ENCODE results near the gene HRH3.

The HRH3 gene

DNA sequence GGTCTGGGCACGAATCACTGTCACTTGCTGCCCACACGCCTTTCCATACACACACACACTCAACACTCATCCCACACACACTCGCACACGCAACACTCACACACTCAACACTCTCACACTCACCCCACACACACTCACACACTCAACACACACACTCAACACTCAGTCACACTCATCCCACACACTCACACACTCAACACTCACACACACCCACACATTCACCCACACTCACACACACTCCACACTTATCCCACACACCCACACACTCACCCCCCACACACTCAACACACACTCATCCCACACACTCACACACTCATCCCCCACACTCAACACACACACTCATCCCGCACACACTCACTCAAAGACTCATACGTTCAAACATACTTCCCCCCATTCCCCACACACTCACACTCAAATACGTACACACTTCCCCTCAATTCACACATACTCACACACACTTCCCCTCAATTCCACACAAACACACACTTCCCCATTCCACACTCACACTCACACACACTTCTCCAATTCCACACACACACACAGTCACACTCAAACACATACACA lies 9.0 kb upstream of the HRH3 start:
- DNase-seq, result no peak

DNA sequence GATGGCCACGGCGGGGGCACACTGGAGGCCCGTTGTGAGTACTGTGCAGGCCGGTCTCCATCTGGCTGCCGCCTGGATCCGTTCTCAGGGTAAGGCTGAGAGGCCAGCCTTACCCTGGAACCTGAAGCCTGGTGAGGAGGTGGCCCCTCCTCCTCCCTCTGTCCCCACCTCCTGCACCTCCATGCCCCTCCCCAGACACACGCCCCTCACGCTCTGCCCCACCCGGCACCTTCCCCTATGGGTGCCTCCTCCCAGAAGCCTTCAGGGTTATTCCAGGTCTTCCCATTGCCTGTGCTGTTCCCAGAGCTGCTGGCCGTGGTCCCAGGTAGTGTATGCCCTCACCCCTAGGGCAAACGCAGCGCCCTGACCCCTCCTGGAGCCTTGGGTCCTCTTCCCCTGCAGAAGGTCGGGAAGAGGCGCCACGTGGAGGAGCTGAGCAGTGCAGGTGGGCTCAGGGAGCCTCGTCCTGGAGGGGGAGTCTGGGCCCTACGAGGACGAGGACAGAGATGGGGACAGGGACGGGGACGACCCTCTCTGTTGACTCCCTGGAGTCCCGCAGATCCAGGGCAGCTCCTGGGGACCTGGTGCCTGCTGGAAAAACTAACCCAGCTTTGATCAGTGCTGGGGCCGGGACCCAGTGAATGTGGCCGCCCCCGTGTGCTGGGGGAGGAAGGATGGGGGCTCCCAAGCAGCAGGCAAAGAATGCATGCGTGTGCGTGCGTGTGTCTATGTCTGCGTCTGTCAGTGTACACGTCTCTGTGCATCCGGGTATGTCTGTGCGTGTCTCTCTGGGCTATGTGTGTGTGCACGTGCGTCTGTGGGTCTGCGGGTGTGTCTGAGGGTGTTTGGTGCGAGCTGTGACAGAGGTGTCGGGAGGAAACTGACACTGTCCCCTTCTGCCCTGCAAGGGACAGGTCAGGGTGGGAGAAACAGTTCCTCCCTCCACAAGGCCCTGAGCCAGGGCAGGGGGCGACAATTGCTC lies 8.2 kb upstream of the HRH3 start:
- DNase-seq, result no peak

DNA sequence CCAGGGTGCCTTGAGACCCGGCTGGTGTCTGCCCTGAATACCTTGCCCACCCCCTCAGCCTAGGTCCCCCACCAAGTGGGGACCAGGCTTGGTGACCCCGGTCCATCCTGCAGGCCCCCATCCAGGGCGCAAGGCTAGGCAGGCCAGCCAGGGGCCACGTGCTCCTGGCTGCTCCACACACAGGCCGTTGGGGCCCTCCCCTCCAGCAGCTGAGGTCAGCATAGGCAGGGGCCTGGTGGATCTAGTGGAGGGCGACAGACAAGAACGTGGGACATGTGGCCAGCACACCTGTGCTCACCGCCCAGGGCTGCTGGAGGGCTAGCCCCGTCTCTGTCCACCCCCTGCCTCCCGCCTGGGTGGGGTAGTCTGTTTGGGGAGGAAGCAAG lies 7.5 kb upstream of the HRH3 start:
- no peak for DNase-seq

DNA sequence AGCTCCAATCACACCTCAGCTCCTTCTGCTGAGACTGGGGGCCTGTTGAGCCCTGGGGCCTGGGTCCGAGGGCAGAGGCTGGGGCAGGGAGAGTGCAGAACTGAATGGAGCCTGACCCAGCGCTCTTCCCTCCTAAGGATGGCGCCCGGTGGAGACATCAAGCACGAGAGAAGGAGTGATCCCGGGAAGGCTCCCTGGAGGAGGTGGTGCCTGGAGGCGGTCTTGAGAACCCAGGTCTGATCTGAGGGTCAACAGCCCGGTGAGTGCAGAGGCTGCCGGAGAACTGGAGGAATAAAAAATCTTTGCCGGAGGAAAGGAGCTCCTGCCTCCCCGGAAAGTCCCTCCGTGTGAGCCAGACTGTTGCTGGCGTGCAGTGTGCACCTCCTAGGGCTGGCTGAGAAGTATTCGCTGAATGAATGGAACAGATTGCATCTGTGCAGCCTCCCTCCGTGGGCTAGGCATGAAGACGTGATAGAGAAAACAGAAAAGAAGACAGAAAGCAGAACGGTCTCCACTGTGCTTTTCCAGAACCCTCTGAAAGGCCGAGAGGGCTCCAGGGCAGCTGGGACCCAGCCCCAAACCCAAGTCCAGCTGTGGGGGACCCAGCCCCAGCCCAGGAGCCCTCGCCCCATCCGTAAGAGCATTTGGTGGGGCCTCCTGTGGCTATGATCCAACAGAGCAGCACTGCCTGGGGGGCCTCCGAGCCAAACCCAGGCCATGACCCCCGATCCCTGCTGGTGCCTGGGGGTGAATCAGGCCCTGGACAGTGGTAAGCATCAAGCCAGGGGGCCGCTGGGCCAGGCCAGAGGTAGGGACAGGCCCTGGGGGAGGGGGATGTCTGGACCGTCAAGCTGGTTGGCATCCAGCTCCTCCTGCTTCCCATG lies 6.9 kb upstream of the HRH3 start:
- no peak for DNase-seq

GRCh38 chr20:62225820-62226635 lies 6.0 kb upstream of the HRH3 start:
- DNase-seq, result no peak

DNA sequence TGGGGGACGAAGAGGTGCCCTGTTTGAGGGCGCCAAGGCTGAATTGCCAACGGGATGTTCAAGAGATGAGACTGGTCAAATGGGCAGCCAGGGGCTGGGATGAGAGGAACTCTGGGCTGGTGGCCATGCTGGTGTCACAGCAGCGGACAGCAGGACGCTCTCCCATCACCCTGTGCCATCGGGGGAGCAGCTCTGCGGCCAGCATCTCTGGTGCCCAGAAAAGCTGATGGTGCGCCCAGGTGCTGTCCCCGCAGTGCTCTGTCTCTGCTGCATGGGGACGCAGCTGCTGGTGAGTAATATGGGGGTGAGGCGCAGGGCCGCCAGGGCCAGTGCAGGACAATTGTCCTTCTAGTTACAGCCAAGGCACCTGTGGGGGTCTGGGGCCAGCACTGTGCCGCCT lies 4.9 kb upstream of the HRH3 start:
- no peak for DNase-seq

- DNase-seq, result no peak
Measured at GRCh38 chr20:62224113-62224855, 4.2 kb upstream of the HRH3 start.

GRCh38 chr20:62223571-62223970 lies 3.5 kb upstream of the HRH3 start:
- DNase-seq, result no peak

DNA sequence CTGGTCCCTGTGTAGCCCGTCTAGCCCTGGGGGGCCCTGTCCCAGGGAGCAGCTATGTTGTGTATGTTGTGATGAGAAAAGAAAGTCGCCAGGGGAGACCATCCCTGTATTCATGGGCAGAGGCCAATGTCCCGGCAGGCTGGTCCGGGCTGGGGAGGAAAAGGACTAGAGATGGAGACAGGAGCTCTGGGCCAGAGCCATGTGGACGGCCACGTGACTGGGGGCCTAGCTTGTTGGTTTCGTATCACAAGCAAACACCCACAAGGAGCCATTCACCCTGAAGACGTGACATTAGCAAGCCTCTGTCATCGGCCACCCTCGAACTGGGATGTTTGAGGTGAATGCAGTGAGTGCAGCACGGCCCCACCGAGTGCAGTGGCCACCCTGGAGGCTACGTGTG lies 2.9 kb upstream of the HRH3 start:
- no peak for DNase-seq

DNA sequence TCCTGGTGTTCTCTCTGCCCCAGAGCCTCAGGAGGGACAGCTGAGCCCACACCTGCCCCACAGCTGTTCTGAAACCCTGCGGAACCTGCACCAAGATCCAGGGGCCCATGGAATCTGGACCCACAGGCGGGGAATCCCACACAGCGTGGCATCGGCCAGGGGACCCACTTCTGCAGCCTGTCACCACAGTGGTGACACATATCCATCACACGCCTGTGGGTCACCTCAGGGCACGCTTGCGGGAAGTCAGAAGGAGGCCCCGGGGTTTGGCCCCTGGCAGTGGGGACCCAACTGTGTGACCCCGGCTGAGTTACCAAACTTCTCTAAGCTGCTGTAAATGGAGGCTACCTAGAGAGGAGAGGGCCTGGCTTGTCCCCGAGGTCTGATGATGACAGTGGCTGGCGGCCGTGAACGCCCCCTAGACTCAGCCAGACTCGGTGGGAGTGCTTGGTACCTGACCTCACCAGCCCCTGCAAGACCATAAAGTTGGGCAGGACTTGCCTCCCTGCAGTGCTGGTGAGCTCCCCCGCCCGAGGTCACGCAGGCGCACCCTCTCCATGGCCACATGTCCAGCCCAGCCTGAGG lies 2.3 kb upstream of the HRH3 start:
- DNase-seq, result no peak

DNA sequence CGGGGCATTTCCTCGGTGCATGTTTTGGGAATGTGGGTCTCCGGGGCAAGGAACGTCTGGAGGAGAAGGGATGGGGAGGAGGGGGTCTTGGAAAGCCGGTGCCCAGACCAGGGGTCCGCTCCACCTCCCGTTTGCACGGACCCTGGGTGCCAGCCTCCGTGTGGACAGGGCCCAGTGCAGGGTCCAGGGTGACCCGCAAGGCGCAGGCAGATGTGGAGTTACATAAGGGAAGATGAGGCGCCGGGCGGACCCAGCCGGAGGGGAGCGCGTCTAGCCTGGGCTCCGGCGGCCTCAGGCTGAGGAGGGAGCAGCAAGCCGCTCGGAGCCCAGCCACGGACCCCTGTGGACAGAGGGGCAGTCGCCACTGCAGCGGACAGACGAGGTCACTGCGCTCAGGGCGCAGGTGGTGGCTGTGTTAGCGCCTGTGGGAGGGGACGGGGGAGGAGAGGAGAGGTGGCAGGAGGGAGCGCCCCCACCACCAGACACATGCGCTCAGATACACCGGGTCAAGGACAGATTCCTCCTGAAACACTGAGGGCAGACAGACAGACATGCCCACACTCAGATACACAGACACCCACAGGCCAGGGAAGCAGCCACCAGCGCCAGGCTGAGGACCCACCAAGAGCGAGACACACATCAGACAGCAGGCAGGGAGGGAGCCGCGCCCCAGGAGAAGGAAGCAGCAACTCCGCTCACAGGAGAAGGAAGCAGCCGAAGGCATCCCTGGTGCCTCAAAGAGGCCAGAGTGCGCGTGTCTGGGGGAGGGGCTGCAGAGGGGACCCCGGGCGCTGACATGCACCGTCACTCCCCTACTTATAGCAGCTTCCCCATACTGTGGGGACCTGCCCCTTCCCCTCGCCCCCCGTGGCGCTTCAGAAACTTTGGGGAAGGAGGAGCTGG lies 839 bp upstream of the HRH3 start:
- DNase-seq, result no peak

- DNase-seq, result no peak
Measured at GRCh38 chr20:62219101-62219991, 732 bp downstream of the HRH3 start.

DNA sequence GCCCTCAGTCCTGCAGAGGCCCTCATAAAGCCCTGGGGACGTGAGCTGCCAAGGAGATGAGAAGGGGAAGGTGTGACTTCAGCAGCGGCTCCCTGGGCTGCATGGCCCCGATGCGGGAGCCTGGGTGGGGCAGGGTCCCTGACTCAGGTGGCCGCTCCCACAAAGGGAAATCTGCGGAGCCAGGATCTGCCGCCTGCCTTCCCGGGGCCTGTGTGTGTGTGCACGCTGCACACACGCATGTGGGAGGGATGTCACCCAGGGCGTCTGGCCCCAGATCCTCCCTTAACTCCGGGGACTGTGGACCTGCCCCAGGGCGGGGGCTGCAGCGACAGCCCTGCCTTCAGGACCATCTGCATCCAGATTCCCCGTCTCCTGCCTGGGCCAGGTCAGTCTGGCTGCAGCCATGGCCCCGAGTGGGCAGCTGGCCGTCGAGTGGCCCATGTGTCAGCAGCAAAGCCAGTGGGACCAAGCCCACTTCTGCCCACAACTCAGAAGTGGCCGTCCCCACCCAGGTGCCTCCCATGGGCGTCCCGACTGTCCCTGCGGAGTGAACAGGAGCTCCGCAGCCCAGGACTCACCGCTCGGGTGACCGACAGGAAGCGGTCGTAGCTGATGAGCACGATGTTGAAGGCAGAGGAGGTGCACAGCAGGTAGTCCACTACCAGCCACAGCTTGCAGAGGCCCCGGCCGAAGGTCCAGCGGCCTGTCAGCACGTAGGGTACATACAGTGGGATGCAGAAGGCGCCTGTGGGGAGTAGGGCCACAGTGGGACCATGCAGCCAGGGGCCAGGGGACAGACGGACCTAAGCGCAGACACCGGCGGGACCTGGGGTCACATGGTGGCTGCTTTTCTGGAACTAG lies 1.9 kb downstream of the HRH3 start:
- DNase-seq, result no peak

- DNase-seq, result no peak
Measured at GRCh38 chr20:62216636-62217566, 3.2 kb downstream of the HRH3 start.

DNA sequence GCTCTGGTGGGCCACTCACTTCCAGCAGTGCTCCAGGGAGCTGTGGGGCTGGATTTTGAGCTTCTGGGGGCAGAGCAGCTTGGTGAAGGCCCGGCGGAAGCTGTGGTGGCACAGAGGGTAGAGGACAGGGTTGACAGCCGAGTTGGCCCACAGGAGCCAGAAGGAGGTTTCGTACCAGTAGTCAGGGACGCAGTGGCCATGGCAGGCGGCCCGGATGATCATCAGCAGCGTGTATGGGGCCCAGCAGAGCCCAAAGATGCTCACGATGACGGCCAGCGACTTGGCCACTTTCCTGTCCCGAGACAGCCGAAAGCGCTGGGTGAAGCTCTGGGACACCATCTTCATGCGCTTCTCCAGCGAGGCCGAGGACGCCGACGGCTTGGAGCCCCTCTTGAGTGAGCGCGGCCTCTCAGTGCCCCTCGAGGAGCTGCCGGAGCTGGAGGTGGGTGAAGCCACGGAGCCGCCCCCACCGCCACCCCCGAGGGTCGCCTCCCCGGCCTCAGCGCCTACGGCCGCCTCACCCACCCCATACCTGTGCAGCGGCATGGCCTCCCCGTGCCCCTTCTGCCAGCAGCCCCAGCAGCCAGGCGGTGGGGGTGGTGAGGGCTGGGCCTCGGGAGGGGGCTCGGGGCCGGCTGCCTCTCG lies 4.0 kb downstream of the HRH3 start:
- DNase-seq, result no peak

Data from CD4-positive, alpha-beta T cell treated with Interleukin-12 subunit alpha and Interleukin-12 subunit beta, for 1 hour (primary cell).